Mononuclear cell (primary cell): ENCODE data around the gene ANAPC4. TPM values are rescaled to one million over a fixed set of nuclear protein-coding genes. Genes with fewer than 3 reads are reported as not detected.
A peak's percentile ranks its signal among the peaks of the same experiment; 100 is the strongest.
"Not testable (repeated sequence)": the region's sequence is repeated elsewhere in the genome, so short reads cannot be mapped to it uniquely, and the experiment has no call there.

Experiments
- H3K27me3 ChIP-seq: 2 replicates; pipeline ENCODE4 v1.6.0; 2011; ENCODE audit warnings: low read length, control low read depth; ENCODE audit not compliant: insufficient read depth
- H3K4me1 ChIP-seq: 2 replicates; pipeline ENCODE4 v1.5.1; 2011; ENCODE audit warnings: mild to moderate bottlenecking, low read length, control low read depth; ENCODE audit not compliant: insufficient read depth
- H3K4me3 ChIP-seq: 2 replicates; pipeline ENCODE4 v1.5.1; 2011; ENCODE audit warnings: mild to moderate bottlenecking, low read length, moderate library complexity
- H3K9me3 ChIP-seq: 2 replicates; pipeline ENCODE4 v1.5.1; 2011; ENCODE audit warnings: low read depth, mild to moderate bottlenecking, control low read depth, low read length
- total RNA-seq: library from RNA; depleted of rRNA; stranded (reverse); fragments of >200 nt; gene quantifications from one replicate; pipeline ENCODE4 v1.2.3, GENCODE V29; 2012

The ANAPC4 gene
- total RNA-seq, result 15.1 TPM

- H3K27me3 ChIP-seq, result no peaks in the 10 kb centered on the region
- H3K4me3 ChIP-seq, result peak within 1 kb of the TSS; percentile 92
- H3K9me3 ChIP-seq, result no peaks in the 10 kb centered on the region
- H3K4me1 ChIP-seq, result peaks cover 26% of the 10 kb centered on the region
Measured at GRCh38 chr4:25376754-25377571, at the start of gene ANAPC4. TSS of gene ANAPC4 (plus strand) at chr4:25377263. CDS start at chr4:25377428, 165 bp downstream.

GRCh38 chr4:25328463-25328862, 48.6 kb upstream of the ANAPC4 start:
- H3K9me3 ChIP-seq, H3K4me3 ChIP-seq, H3K27me3 ChIP-seq: not testable (repeated sequence)
- peaks cover 12% of the 10 kb centered on the region for H3K4me1 ChIP-seq

GRCh38 chr4:25330335-25330734, 46.7 kb upstream of the ANAPC4 start:
- Histone ChIP-seq H3K9me3 (no peaks in the 10 kb centered on the region), H3K4me1 (peaks cover 12% of the 10 kb centered on the region), H3K27me3 (no peaks in the 10 kb centered on the region), H3K4me3 (no peak overlapping the region)

- no peak overlapping the region for H3K4me3 ChIP-seq
- H3K4me1 ChIP-seq, result peaks cover 12% of the 10 kb centered on the region
- H3K27me3 ChIP-seq, result no peaks in the 10 kb centered on the region
- H3K9me3 ChIP-seq, result no peaks in the 10 kb centered on the region
Measured at GRCh38 chr4:25330905-25331808, 45.9 kb upstream of the ANAPC4 start.

- Histone ChIP-seq H3K4me1 (no peaks in the 10 kb centered on the region), H3K4me3 (no peak overlapping the region)
Measured at GRCh38 chr4:25343671-25344070, 33.4 kb upstream of the ANAPC4 start.

GRCh38 chr4:25345744-25346143, 31.3 kb upstream of the ANAPC4 start:
- Histone ChIP-seq H3K9me3 (no peaks in the 10 kb centered on the region), H3K4me3 (no peak overlapping the region), H3K4me1 (no peaks in the 10 kb centered on the region), H3K27me3 (no peaks in the 10 kb centered on the region)

More at GRCh38 chr4:25343671-25344070, 33.4 kb upstream of the ANAPC4 start:
- Histone ChIP-seq H3K9me3 (no peaks in the 10 kb centered on the region), H3K27me3 (no peaks in the 10 kb centered on the region)

GRCh38 chr4:25346913-25347312, 30.1 kb upstream of the ANAPC4 start:
- no peaks in the 10 kb centered on the region for H3K27me3 ChIP-seq
- no peak overlapping the region for H3K4me3 ChIP-seq
- H3K9me3 ChIP-seq, result no peaks in the 10 kb centered on the region
- H3K4me1 ChIP-seq, result no peaks in the 10 kb centered on the region

GRCh38 chr4:25347473-25347872, 29.6 kb upstream of the ANAPC4 start:
- no peaks in the 10 kb centered on the region for H3K9me3 ChIP-seq
- no peaks in the 10 kb centered on the region for H3K27me3 ChIP-seq
- no peak overlapping the region for H3K4me3 ChIP-seq
- H3K4me1 ChIP-seq, result no peaks in the 10 kb centered on the region

- Histone ChIP-seq H3K9me3 (no peaks in the 10 kb centered on the region), H3K4me3 (no peak overlapping the region), H3K4me1 (no peaks in the 10 kb centered on the region), H3K27me3 (no peaks in the 10 kb centered on the region)
Measured at GRCh38 chr4:25347971-25348370, 29.1 kb upstream of the ANAPC4 start.

- Histone ChIP-seq H3K27me3 (no peaks in the 10 kb centered on the region), H3K4me1 (no peaks in the 10 kb centered on the region), H3K4me3 (no peak overlapping the region), H3K9me3 (no peaks in the 10 kb centered on the region)
Measured at GRCh38 chr4:25350561-25350960, 26.5 kb upstream of the ANAPC4 start.

- H3K27me3 ChIP-seq, result no peaks in the 10 kb centered on the region
- no peaks in the 10 kb centered on the region for H3K9me3 ChIP-seq
- no peak overlapping the region for H3K4me3 ChIP-seq
- no peaks in the 10 kb centered on the region for H3K4me1 ChIP-seq
Measured at GRCh38 chr4:25351777-25352416, 25.2 kb upstream of the ANAPC4 start.

- no peaks in the 10 kb centered on the region for H3K27me3 ChIP-seq
- no peaks in the 10 kb centered on the region for H3K4me1 ChIP-seq
- no peak overlapping the region for H3K4me3 ChIP-seq
- H3K9me3 ChIP-seq, result no peaks in the 10 kb centered on the region
Measured at GRCh38 chr4:25356068-25356467, 21.0 kb upstream of the ANAPC4 start.

GRCh38 chr4:25358515-25359275, 18.4 kb upstream of the ANAPC4 start:
- Histone ChIP-seq H3K27me3 (no peaks in the 10 kb centered on the region), H3K4me3 (no peak overlapping the region), H3K4me1 (no peaks in the 10 kb centered on the region), H3K9me3 (no peaks in the 10 kb centered on the region)

- Histone ChIP-seq H3K4me3 (no peak overlapping the region), H3K4me1 (no peaks in the 10 kb centered on the region), H3K27me3 (no peaks in the 10 kb centered on the region), H3K9me3 (no peaks in the 10 kb centered on the region)
Measured at GRCh38 chr4:25361253-25361652, 15.8 kb upstream of the ANAPC4 start.
